HCT116 (cell line): ENCODE results near the gene CACNA1A. TPM values are rescaled to one million over a fixed set of nuclear protein-coding genes. Genes with fewer than 3 reads are reported as not detected.

Experiments
- ATAC-seq: fragments of 200-7000 bp; cut with Tn5 transposase; 2 replicates; pipeline ENCODE4 v1.9.1; 2020; ENCODE audit warnings: mild to moderate bottlenecking, moderate library complexity
- BruUV-seq: library from RNA; stranded (reverse); fragments of 400-500 nt; replicated peaks from 2 replicates; lab custom pipeline; 2021; lab: Mats Ljungman, UMichigan
- CTCF ChIA-PET: fragments of 300-600 bp; sonication (Branson Sonifier 250); formaldehyde crosslinking; loops from one replicate; lab custom pipeline; 2021; ENCODE audit warnings: antibody characterized with exemption; lab: Charles Lee
- POLR2A ChIA-PET: fragments of 300-600, 350-600 bp; sonication (Branson Sonifier 250); formaldehyde crosslinking; loops from one replicate; lab custom pipeline; 2021; ENCODE audit warnings: antibody characterized with exemption; lab: Charles Lee
- RAD21 ChIA-PET, 2 experiments: fragments of 300-600 bp; sonication (Branson Sonifier 250); formaldehyde crosslinking; loops; one replicate each; lab custom pipeline; 2023; ENCODE audit warnings: low total read pairs in 2 of 2; ENCODE audit not compliant: uncharacterized antibody in 2 of 2, unreplicated experiment in 2 of 2, low non-redundant PET in 1 of 2; lab: Charles Lee
- DNase-seq: peaks from one replicate; pipeline ENCODE4 v3.0.0-alpha.2; 2010; ENCODE audit warnings: low read depth, low spot score
- H2AFZ ChIP-seq: fragments of 200-600 bp; shearing (Covaris generic), sonication (generic); 2 replicates; pipeline ENCODE4 v1.6.1; 2017; ENCODE audit warnings: low read depth, mixed run types, mixed read lengths, antibody characterized with exemption, low read length; ENCODE audit not compliant: poor library complexity, severe bottlenecking
- H3K27ac ChIP-seq: 2 replicates; pipeline ENCODE4 v1.5.1; 2012; ENCODE audit warnings: low read depth, low read length
- H3K27me3 ChIP-seq: fragments of 200-600 bp; sonication (generic); 2 replicates; pipeline ENCODE4 v1.6.1; 2016; ENCODE audit warnings: mixed run types, low read length, mixed read lengths; ENCODE audit not compliant: insufficient read depth
- H3K36me3 ChIP-seq, 2 experiments: fragments of 200-500 bp in 1 of 2; fragments of 200-600 bp in 1 of 2; sonication (Bioruptor generic) in 1 of 2; sonication (generic) in 1 of 2; 2 replicates each; pipeline versions ENCODE4 v1.5.1 to v1.6.1; 2014 to 2016; ENCODE audit warnings: low read length in 2 of 2, inconsistent platforms in 1 of 2, mixed read lengths in 1 of 2, mixed run types in 1 of 2; ENCODE audit not compliant: insufficient read depth in 2 of 2, control insufficient read depth in 1 of 2
- H3K4me1 ChIP-seq, 2 experiments: fragments of 200-600 bp in 1 of 2; sonication (generic) in 1 of 2; 2 replicates each; pipeline versions ENCODE4 v1.5.1 to v1.6.1; 2012 to 2017; ENCODE audit warnings: low read length in 2 of 2, inconsistent platforms in 1 of 2, mild to moderate bottlenecking in 1 of 2, mixed read lengths in 1 of 2, mixed run types in 1 of 2, moderate library complexity in 1 of 2; ENCODE audit not compliant: insufficient read depth in 2 of 2, control insufficient read depth in 1 of 2
- H3K4me2 ChIP-seq: fragments of 200-600 bp; sonication (generic); 2 replicates; pipeline ENCODE4 v1.6.1; 2017; ENCODE audit warnings: mixed run types, low read length, mixed read lengths
- H3K4me3 ChIP-seq, 2 experiments: fragments of 200-600 bp in 1 of 2; sonication (generic) in 1 of 2; replicated peaks in 1 of 2; 2 replicates each; pipeline ENCODE4 v1.5.1; 2011 to 2016; ENCODE audit warnings: low read length in 2 of 2, control low read depth in 1 of 2, low read depth in 1 of 2, mild to moderate bottlenecking in 1 of 2, mixed read lengths in 1 of 2, mixed run types in 1 of 2
- H3K79me2 ChIP-seq: fragments of 200-600 bp; sonication (generic); 2 replicates; pipeline ENCODE4 v1.6.1; 2017; ENCODE audit warnings: mild to moderate bottlenecking, mixed run types, low read length, moderate library complexity, mixed read lengths; ENCODE audit not compliant: insufficient read depth
- H3K9ac ChIP-seq: fragments of 200-600 bp; sonication (generic); 2 replicates; pipeline ENCODE4 v1.6.1; 2016; ENCODE audit warnings: low read length, mixed read lengths
- H3K9me2 ChIP-seq: fragments of 200-600 bp; sonication (generic), shearing (Covaris generic); 2 replicates; pipeline ENCODE4 v1.6.1; 2017; ENCODE audit warnings: mixed run types, mild to moderate bottlenecking, moderate library complexity; ENCODE audit not compliant: insufficient read depth
- H3K9me3 ChIP-seq, 2 experiments: fragments of 200-500 bp in 1 of 2; fragments of 200-600 bp in 1 of 2; sonication (Bioruptor generic) in 1 of 2; sonication (generic) in 1 of 2; 2 replicates each; pipeline ENCODE4 v1.6.1; 2014 to 2017; ENCODE audit warnings: low read length in 2 of 2, mixed read lengths in 2 of 2, inconsistent platforms in 1 of 2, low read depth in 1 of 2, mild to moderate bottlenecking in 1 of 2, mixed run types in 1 of 2, moderate library complexity in 1 of 2; ENCODE audit not compliant: control insufficient read depth in 1 of 2, insufficient read depth in 1 of 2
- H4K20me1 ChIP-seq: fragments of 200-600 bp; sonication (generic), shearing (Covaris generic); 2 replicates; pipeline ENCODE4 v1.6.1; 2017; ENCODE audit warnings: mixed run types, mild to moderate bottlenecking, moderate library complexity; ENCODE audit not compliant: insufficient read depth
- RAD21 ChIP-seq: IDR thresholded peaks from 2 replicates; pipeline ENCODE4 v1.6.1; 2012; ENCODE audit warnings: low read depth, mild to moderate bottlenecking
- intact Hi-C: fragments of 100-400 bp; cut with micrococcal nuclease; formaldehyde crosslinking; loops from 2 replicates; pipeline ENCODE4 v1.10.0; 2022
- total RNA-seq: library from RNA; stranded (reverse); gene quantifications from one replicate; pipeline ENCODE4 v1.2.1, GENCODE V29; 2021; ENCODE audit not compliant: unreplicated experiment
- TF ChIP-seq, protein P1 (sequence below): IDR thresholded peaks from 2 replicates; pipeline ENCODE4 v1.6.1; 2011; ENCODE audit warnings: mild to moderate bottlenecking, low read length, moderate library complexity; ENCODE audit not compliant: insufficient replicate concordance; ENCODE audit errors: extremely low read depth
- TF ChIP-seq, protein P2 (sequence below): IDR thresholded peaks from 2 replicates; pipeline ENCODE4 v1.6.1; 2012

The CACNA1A gene
- total RNA-seq, 1 experiment from 2014 or later = 7.5 TPM

DNA sequence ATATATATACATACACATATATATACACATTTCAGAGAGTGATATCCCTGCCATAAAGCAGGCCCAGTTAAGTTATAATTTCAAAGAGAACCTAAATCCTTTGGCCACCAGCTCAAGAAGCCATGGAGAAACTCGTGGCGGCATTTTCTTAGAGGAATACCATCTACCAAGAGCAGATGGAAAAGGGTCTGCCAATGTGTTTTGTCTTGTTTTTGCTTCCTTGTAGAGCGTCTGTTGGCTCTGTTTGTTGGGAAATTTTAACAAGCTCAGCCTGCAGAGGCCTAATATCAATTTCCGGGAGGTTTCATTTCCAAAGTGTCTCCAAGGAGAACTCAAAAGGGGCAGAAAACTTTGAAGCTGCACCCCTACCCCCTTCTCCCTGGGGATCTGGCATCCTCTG, 215.5 kb downstream of the CACNA1A start (continued):
- TF ChIP-seq, protein P1, sequence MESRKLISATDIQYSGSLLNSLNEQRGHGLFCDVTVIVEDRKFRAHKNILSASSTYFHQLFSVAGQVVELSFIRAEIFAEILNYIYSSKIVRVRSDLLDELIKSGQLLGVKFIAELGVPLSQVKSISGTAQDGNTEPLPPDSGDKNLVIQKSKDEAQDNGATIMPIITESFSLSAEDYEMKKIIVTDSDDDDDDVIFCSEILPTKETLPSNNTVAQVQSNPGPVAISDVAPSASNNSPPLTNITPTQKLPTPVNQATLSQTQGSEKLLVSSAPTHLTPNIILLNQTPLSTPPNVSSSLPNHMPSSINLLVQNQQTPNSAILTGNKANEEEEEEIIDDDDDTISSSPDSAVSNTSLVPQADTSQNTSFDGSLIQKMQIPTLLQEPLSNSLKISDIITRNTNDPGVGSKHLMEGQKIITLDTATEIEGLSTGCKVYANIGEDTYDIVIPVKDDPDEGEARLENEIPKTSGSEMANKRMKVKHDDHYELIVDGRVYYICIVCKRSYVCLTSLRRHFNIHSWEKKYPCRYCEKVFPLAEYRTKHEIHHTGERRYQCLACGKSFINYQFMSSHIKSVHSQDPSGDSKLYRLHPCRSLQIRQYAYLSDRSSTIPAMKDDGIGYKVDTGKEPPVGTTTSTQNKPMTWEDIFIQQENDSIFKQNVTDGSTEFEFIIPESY = no peak
- TF ChIP-seq, all 23 proteins: peak for 0

DNA sequence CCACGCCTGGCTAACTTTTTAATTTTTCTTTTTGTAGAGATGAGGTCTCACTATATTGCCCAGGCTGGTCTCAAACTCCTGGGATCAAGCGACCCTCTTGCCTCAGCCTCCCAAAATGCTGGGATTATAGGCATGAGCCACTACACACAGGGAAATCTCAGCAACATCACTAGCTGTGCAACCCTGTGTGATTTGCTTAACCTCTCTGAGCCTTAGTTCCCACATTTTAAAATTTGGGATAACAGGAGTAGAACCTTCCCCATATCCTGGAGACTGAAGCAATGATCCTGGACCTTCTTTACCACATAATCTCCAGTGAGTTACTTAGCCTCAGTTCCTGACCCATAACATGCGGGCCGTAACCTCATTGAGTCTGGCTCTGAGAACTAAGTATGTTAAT, 217.0 kb downstream of the CACNA1A start:
- Histone ChIP-seq H3K4me1 (no peaks in the 10 kb centered on the region), H3K9me2 (no peaks in the 10 kb centered on the region), H3K36me3 (no peaks in the 10 kb centered on the region), H4K20me1 (no peaks in the 10 kb centered on the region), H3K27ac (no peak overlapping the region)
- intact Hi-C loops = no loop called here
- RAD21 ChIA-PET = no interaction called here
- ATAC-seq = no peak
- CTCF ChIA-PET = no interaction called here
- TF ChIP-seq, protein P2, sequence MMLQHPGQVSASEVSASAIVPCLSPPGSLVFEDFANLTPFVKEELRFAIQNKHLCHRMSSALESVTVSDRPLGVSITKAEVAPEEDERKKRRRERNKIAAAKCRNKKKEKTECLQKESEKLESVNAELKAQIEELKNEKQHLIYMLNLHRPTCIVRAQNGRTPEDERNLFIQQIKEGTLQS = no peak
- TF ChIP-seq RAD21 = no peak
- TF ChIP-seq, all 23 proteins: peak for 0
- BruUV-seq = no TSS peak
- Histone ChIP-seq H3K9me3 (no peaks in the 10 kb centered on the region), H3K9ac (no peak overlapping the region), H3K27me3 (no peaks in the 10 kb centered on the region), H3K4me2 (no peak overlapping the region), H3K79me2 (no peaks in the 10 kb centered on the region), H3K4me3 (no peak overlapping the region), H2AFZ (no peak overlapping the region)
- no peak for DNase-seq
- POLR2A ChIA-PET = no interaction called here
